ENCODE results near the gene RNF169.
"Not testable (repeated sequence)": the region's sequence is repeated elsewhere in the genome, so short reads cannot be mapped to it uniquely, and the experiment has no call there.

The RNF169 gene

GRCh38 chr11:74824285-74824982 lies 75.8 kb downstream of the RNF169 start:
- no peak for DNase-seq

DNA sequence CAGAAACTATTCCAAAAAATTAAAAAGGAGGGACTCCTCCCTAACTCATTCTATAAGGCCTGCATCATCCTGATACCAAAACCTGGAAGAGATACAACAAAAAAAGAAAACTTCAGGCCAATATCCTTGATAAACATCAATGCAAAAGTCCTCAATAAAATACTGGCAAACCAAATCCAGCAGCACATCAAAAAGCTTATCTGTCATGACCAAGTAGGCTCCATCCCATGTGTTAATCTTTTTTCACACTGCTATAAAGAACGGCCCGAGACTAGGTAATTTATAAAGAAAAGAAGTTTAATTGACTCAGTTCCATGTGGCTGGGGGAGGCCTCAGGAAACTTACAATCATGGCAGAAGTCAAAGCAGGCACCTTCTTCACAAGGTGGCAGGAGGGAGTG lies 76.9 kb downstream of the RNF169 start:
- DNase-seq = not testable (repeated sequence)

GRCh38 chr11:74826901-74827300 lies 78.3 kb downstream of the RNF169 start:
- no peak for DNase-seq

DNA sequence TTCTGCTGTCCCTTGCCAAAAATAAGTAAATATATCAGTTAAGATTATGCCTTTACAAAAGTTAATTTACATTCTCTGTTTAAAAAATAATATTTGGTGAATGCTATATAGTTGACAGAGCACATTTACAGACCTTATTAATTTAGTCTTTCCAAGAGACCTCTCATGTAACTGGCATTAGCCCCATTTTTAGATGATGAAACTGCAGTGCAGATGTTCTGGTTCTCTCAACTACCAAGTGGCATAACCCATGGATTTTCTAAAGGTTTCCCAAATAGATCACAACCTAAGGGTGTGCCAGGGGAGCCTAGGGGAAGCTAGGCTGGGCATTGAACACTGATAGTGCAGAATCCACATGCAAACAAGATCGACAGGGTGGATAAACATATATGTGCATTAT lies 88.5 kb downstream of the RNF169 start:
- DNase-seq = no peak

DNA sequence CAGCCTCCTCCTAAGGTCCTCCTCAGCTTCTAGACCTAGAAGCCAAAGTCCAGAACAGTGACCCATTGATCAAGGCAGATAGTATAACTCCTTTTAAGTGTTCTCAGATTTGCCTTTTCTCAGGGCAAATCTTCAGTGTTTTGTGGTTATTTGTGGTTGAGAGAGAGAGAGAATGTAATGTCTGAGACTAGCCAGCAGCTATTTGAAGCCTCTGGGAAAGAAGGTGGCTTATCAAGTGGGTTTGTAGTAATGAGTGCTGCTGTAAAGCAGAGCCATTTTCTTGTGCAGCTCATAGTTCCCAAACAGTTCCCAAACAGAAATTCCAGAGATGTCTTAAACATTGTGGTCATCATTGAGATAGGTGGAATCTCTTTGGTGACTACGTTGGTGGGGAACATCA lies 89.5 kb downstream of the RNF169 start:
- DNase-seq = no peak

DNA sequence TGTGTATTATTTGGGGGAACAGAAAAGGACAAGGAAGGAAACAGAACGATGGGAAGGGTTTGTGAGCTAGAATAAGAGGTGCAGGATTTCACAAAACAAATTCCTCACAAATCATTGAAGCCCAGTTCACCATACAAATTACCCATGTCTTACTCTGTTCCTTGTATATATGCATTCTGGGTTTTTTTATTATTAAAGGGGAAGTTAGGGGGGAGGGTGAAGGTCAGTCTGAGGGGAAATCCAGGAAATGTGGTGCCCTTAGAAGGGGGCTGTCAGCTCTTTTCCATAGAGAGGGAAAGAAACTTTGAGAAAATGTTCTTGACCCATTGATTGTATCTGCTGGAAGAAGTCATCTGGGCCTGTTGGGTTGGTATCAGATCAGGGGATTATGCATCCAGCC lies 90.8 kb downstream of the RNF169 start:
- DNase-seq = no peak

GRCh38 chr11:74839971-74840370 lies 91.3 kb downstream of the RNF169 start:
- DNase-seq = no peak

DNA sequence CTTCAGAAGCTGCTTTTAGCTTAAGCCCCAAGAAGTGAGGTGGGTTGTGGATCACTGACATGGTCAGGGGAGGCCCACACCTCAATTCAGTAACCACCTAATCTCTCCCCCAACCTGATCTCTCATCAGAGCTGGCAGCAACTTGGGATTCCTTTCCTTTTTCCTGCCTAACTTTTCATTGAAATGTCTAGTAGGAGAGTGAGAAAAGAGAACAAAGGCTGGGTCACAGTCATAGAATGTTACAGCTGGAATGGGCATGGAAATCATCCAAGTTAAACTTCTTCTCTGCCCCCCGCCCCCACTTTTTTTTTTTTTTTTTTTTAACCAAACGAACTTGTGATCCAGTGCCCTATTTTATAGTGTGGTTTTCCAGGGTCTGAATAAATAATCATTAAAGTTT lies 91.8 kb downstream of the RNF169 start:
- no peak for DNase-seq

DNA sequence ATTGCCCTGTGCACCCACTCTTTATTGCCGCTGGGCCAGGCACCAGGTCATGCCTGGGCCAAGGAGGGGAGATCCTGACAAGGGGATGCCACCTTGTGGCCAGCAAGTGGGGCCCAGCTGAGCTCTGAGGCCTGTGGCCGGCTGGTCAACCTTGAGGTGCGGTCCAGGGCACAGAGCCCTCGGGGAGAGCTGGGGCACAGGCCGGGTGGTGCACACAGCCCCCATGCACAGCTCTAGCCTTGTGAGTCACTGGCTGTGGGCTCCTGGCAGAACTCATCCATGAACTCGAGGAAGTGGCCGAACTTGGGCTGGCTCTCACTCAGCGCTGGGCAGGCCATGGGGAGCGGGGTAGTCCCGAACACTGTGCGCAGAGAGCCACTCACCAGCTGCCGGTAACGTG lies 94.3 kb downstream of the RNF169 start:
- DNase-seq = no peak

- no peak for DNase-seq
These were observed 95.4 kb downstream of the RNF169 start for GRCh38 chr11:74844072-74844471.

DNA sequence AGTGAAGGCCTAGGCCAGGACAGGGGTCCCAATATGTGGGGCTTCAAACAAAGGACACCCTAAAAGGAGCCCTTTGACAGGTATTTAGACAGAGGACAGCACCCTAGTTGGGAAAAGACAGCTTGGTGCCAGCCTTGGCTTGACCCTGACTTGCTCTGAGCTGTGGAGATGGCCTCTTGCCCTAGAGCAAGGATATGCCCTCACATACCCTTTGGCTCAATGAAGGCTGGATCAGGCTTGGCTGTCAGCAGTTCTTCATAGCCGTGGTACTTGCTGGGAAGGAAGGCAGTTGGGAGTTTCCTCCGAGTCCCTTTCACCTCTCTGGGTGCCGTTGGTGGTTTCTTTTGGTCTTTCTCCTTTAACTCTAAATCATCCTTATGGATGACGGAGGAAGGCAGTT lies 96.2 kb downstream of the RNF169 start:
- no peak for DNase-seq

GRCh38 chr11:74845978-74846517 lies 97.4 kb downstream of the RNF169 start:
- no peak for DNase-seq

DNA sequence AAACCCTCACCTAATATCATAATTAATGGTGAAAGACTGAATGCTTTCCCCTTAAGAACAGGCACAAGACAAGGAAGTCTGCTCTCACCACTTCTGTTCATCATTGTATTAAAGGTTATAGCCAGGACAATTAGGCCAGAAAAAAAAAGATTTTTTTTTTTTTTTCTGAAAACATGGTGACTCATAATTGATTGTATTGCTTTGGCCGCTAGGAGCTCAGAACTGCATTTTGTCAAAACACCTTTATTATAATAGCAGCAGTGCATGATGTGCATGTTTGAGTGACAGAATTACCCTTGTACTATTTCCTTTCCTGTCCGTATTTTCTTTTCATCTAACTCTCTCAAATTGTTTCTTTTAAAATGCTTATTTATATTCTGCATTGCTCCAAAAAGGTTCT lies 98.1 kb downstream of the RNF169 start:
- no peak for DNase-seq

GRCh38 chr11:74847395-74847794 lies 98.7 kb downstream of the RNF169 start:
- DNase-seq = no peak

DNA sequence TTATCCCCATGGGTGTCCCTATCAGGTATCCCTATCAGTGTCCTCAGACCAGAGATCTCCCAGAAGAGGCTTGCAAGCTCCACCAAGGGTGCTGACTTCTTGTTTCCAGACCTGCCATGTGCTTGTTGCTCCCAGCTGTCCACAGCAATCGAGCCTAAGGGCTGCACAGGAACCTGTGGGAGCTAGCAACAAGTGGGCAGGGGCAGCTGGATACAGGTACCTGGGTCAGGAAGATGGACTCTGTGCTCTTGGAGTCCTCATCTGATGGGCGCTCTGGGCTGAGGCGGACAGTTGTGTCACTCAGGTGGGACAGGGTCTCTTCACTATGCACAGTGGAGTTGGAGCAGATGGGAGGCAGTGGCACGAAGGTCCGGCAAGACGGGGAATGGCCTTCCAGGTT lies 99.2 kb downstream of the RNF169 start:
- no peak for DNase-seq

DNA sequence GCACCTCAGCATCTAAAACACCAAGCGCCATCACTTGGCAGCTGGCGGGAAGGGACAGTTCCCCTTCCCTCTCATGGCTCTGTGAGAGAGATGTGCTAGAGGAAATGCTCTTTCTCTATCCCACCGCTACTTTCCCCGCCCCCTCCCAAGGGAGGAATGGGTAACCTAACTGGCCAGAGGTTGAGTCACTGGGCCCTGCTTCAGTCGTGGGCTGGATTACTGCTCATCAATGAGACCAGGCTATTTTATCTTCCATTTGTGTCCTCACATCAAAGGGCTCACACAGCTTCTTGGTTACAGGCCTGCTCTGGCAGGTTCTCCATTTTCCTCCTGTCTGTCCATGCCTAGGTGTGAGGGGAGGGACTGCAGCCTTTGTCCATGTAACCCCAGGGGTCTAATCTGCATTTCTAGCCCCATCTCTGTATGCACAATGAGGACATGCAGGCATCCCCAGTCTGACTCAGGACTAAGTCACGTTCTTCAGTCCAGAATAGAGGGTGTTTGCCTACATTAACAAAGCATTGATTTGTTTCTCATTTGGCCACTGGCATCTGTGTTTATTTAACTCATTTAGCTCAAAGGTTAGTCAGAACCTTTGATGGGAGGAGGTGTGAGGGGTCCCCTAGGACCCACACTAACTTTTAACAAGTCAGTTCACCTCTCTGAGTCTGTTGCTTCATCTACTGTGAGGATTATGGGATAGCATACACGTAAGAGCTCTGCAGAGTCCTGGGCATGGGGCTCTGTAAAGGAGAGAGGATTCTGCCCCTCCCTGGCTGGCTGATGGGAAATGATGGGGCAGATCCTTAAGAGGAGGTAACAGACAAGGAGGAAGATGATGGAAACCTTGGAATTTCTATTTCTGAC lies 101.1 kb downstream of the RNF169 start:
- peak; percentile 83 for DNase-seq

DNA sequence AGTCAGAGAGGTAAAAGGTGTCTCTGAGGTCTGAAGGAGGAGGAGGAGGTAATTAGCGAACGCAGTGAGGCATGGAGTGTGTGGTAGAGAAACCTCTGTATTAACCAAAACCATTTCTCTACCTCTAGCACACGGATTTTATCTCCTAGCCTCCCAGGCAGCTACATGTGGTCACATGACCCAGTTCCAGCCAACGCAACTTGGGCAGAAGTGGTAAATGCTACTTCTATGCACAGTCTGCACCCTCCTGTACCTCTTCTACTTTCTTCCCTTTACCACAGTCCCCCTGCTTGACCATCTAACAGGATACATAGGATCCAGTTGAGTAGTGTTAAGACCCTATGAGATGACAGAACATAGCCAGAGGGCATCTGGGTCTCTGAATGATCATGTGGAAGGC lies 104.6 kb downstream of the RNF169 start:
- DNase-seq = no peak

- DNase-seq = no peak
These were observed 112.1 kb downstream of the RNF169 start for GRCh38 chr11:74860743-74861142.

- no peak for DNase-seq
These were observed 114.8 kb downstream of the RNF169 start for GRCh38 chr11:74863410-74863809.

GRCh38 chr11:74866557-74866956 lies 117.9 kb downstream of the RNF169 start:
- DNase-seq = no peak

DNA sequence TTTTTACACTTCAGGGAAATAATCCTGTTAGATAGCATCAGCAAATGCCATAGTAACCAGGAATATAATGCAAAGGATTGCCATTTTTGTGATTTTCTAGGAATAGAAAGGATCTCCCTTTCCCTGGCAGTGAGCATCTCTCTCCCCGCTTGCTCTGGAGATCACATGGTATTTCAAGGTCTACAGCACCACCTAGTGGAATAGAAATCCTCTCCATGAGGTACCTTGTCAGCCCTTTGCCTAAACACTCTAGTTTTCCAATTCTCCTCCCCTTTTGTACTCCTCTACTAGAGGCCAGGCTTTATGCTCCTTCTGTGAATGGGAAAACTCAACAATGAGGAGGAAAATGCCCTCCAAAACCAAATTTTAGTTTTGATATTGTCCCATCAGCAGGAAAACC lies 121.8 kb downstream of the RNF169 start:
- DNase-seq = peak; percentile 52

DNA sequence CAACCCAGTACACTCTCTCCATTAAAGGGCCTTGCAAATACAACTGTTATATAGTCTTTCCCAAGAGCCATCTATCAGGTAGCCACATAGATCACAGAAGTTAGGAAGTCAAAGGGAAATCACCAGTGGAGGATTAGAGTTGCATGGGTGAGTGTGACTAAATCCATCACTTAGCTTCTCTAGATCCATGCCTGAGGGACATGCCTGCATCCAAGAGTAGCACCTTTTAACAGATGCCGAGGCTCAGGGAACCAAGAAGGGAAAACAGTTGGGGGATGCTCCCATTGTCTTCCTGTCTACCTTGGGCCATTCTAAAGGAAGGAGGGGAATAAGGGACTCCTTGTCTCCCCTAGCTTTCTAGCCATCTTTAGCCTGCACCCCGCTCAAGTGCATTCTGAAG lies 122.4 kb downstream of the RNF169 start:
- no peak for DNase-seq

DNA sequence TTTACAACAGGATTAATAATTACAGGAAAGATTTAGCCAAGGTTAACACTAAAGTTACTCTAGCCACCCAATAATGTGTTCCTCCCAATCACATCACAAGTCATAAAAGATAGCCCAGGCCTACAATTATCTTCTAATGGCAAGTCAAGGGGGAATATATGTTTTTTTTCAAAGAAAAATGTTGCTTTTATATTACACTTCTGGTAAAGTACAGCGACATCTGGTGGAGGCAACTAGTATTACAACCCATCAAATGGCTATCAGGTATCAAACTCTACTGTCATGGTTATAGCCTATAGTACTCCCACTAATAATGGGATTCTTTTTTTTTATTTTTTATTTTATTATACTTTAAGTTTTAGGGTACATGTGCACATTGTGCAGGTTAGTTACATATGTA lies 128.5 kb downstream of the RNF169 start:
- DNase-seq = no peak

Data from fibroblast of skin of scalp (primary cell).